Measurements from ENCODE around the gene CARMIL3.

The CARMIL3 gene

GRCh38 chr14:24062216-24062980 lies 10.6 kb downstream of the CARMIL3 start:
- DNase-seq, result no peak

GRCh38 chr14:24063263-24063836 lies 11.5 kb downstream of the CARMIL3 start:
- no peak for DNase-seq

GRCh38 chr14:24064091-24064795 lies 12.4 kb downstream of the CARMIL3 start:
- no peak for DNase-seq

GRCh38 chr14:24064856-24065255 lies 13.0 kb downstream of the CARMIL3 start:
- DNase-seq, result no peak

- no peak for DNase-seq
These were observed 13.6 kb downstream of the CARMIL3 start for GRCh38 chr14:24065408-24065807.

GRCh38 chr14:24066496-24067132 lies 14.8 kb downstream of the CARMIL3 start:
- no peak for DNase-seq

- no peak for DNase-seq
These were observed 15.6 kb downstream of the CARMIL3 start for GRCh38 chr14:24067133-24068082.

GRCh38 chr14:24068711-24069410 lies 17.1 kb downstream of the CARMIL3 start:
- DNase-seq, result no peak

- DNase-seq, result no peak
These were observed 17.6 kb downstream of the CARMIL3 start for GRCh38 chr14:24069411-24069735.

- DNase-seq, result no peak
These were observed 18.7 kb downstream of the CARMIL3 start for GRCh38 chr14:24070285-24071143.

- DNase-seq, result no peak
These were observed 19.4 kb downstream of the CARMIL3 start, which contains the start of gene CPNE6 for GRCh38 chr14:24071144-24071697. Gene CPNE6, plus strand, starts transcription at chr14:24071562. Its CDS starts 1,375 bp downstream, at chr14:24072937.

GRCh38 chr14:24071836-24072430 lies 20.1 kb downstream of the CARMIL3 start:
- no peak for DNase-seq

GRCh38 chr14:24072436-24072835 lies 20.6 kb downstream of the CARMIL3 start:
- no peak for DNase-seq

- DNase-seq, result no peak
These were observed 21.4 kb downstream of the CARMIL3 start for GRCh38 chr14:24072881-24073877.

GRCh38 chr14:24074625-24075484 lies 23.0 kb downstream of the CARMIL3 start:
- DNase-seq, result no peak

- no peak for DNase-seq
These were observed 23.9 kb downstream of the CARMIL3 start for GRCh38 chr14:24075485-24076301.

GRCh38 chr14:24076302-24076601 lies 24.4 kb downstream of the CARMIL3 start:
- no peak for DNase-seq

All from COR-L47 (cell line).